HG03103 (cell line): ENCODE measurements around the gene PPP4R3B.
"Not testable (repeated sequence)": the region's sequence is repeated elsewhere in the genome, so short reads cannot be mapped to it uniquely, and the experiment has no call there.

Source experiments
- ATAC-seq: cut with Tn5 transposase; IDR thresholded peaks from one replicate; pipeline ENCODE4 v1.9.1; 2021; ENCODE audit warnings: low read depth; ENCODE audit not compliant: unreplicated experiment

PPP4R3B gene

DNA sequence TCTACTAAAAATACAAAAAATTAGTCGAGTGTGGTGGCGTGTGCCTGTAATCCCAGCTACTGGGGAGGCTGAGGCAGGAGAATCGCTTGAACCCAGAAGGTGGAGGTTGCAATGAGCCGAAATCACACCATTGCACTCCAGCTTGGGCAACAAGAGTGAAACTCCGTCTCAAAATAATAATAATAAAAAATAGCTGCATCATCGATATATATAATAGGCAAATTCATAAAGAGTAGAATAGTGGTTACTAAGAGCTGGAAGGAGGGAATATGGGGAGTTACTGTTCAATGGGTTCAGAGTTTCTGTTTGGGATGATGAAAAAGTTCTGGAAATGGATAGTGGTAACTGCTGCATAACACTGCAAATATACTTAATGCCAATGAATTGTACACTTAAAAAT, 20.6 kb downstream of the PPP4R3B start:
- ATAC-seq, result not testable (repeated sequence)

DNA sequence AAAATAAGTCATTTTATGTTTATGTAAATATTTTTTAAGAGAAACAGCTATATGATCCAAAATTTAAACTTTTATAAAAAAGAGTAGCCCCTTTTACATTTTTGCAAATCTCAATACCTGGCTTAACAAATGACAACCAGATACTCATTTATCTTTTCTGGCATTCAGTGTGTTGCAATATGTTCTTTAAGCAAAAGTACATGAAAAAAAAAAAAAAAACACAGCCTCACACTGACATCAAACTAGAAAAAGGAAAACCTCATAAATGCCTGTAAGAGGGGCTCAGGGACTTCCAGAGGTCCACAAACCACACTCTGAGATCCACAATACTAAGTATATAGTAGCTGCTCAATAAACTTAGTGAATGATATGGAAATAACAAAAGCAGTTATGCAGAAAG, 21.9 kb downstream of the PPP4R3B start:
- no peak for ATAC-seq

DNA sequence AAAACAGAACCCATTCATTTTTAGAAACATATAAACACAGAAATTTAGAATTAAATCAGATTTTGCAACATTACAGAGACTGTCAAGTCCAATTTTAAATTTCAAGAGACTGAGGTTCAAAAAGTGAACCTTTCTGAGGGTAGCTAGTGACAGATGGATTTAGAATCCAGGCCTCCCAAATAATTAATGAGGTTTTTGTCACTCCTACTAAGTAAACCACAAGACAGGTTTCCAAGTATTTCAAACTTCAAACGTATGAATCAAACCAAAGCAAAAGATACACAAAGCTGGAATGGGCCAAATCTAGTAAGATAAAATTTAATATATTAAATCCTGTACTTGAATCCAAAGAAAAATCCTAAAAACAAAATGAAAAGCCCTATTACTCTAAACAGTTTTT, 25.3 kb downstream of the PPP4R3B start:
- no peak for ATAC-seq

DNA sequence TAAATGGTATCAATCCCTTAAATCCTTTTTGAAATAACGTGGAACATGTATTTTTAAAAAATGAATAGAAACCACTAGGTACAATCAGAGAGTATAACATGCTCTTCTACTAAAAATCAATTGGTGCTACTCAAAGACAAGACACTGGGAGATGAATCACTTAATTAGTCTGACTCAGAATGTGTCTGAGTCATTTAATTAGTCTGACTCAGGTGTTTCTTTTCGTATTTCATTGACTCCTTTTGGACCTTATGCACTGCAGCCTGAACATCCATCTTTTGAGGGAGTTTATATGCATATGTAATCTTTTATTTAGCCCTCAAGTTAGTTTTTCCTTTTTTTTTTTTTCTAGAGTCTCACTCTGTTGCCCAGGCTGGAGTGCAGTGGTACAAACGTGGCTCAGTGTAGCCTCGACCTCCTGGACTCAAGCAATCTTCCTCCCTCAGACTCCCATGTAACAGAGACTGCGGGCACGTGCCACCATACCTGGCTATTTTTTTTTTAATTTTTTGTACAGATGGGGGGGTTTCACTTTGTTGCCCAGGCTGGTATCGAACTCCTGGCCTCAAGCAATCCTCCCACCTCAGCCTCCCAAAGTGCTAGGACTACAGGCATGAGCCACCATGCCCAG, 26.5 kb downstream of the PPP4R3B start:
- no peak for ATAC-seq

DNA sequence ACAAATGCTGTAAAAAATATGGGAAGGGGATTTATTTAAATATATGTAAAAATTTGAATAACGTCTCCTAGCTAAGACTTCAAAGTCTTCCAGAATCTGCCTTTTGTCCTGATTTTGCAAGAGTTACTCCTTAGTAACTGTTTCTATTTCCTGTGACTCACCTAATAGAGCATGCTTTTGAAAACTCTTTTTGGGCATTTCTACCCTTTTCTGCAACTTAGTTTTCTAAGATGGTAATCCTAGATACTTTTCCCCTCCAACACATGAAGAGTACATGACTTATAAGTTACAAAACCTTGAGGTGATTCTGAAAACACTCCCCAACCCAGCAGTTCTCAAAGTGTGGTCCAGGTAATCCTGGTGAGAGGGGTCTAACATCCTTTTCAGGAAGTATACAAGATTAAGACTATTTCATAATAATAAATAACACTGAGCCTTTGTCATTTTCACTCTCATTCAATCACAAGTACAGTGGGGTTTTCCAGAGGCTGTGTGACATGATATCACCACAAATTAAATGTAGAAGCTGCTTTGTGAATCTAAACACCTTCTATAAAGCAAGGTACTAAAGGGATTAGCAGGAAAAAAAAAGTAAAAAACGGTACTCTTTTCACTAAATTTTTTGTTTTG, 31.9 kb downstream of the PPP4R3B start:
- no peak for ATAC-seq

DNA sequence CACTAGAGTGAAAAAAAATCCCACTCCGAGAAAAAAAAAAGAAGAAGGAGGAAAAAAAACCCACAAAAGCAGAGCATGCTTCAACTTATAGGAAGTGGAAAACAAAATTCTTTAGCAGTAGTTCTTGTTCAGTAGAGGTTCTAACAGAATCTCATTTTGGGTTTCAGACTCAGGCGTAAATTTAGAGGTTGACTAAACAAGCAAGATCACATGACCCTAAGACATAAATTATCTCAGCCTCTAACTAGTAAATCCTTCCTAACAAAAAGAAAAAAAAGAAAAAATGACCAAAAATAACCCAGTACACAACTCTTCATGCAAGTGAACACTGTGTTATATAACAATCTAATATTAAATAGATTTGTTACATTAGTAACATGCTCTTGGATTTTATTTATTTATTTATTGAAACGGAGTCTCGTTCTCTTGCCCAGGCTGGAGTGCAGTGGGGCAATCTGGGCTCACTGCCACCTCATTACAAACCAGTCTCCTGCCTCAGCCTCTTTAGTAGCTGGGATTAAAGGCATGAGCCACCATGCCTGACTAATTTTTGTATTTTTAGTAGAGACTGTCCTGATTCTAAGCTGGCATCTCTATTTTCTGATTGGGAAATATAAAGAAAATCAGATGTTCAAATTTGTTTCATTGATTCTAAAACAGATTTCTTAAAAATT, 35.4 kb downstream of the PPP4R3B start:
- ATAC-seq, result no peak

DNA sequence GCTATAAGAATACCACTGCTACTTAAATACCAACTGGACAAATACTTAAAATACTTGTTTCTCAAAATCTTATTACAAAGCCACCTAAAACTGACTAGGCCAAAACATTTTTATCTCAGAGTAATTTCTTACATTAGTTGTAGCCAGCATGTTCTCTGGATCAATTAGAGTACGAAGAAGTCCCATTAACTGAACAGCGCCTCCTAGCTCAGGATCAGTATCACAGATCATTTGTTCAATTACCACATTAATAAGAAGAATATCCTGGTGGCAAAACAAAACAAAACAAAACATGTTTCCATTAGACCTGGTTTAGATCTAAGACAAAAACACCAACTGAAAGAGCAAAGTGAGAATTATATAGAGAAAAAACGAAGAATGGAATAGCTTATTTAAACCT, 36.0 kb downstream of the PPP4R3B start:
- ATAC-seq, result no peak

DNA sequence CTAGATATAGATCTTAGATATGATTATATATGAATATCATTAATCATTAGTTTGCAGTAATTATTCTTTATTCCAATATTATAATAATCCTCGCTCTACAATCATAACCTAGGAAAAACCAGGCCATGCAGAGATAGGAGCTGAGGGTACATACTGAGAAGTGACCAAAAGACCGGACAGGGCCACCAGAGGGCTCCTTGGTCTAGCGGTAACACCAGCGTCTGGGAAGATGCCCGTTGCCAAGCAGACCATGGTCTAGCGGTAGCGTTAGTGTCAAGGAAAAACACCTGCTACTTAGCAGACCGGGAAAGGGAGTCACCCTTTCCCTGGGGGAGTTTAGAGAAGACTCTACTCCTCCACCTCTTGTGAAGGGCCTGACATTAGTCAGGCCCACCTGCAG, 48.4 kb downstream of the PPP4R3B start:
- not testable (repeated sequence) for ATAC-seq

DNA sequence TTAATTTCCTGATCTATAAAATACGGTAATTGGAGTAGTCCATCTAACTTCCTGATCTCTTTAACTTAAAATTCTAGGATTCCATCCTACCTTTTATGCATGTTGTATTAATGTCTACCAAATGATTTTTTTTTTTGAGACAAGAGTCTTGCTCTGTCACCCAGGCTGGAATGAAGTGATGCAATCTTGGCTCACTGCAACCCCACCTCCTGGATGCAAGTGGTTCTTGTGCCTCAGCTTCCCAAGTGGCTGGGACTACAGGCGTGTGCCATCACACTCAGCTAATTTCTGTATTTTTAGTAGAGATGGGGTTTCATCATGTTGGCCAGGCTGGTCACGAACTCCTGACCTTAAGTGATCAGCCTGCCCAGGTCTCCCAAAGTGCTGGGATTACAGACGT, 50.1 kb downstream of the PPP4R3B start:
- ATAC-seq, result no peak

DNA sequence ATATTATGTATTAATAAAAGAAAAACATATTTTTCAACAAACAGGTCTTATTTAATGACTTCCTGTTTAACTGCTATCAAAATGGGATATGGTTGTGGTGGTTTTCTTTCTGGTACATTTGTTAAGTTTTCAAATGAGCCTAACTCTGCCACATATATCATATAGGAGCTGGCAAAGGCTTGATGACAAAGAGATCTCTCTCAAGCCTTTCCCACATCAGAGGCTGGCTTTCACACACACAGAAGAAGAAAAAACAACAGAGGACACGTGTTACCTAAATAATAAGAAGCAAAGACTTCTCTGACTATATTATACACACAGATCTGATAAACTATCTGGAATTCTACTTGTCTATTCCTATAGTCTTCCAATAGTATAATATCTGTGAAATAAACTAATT, 51.8 kb downstream of the PPP4R3B start:
- ATAC-seq, result no peak

DNA sequence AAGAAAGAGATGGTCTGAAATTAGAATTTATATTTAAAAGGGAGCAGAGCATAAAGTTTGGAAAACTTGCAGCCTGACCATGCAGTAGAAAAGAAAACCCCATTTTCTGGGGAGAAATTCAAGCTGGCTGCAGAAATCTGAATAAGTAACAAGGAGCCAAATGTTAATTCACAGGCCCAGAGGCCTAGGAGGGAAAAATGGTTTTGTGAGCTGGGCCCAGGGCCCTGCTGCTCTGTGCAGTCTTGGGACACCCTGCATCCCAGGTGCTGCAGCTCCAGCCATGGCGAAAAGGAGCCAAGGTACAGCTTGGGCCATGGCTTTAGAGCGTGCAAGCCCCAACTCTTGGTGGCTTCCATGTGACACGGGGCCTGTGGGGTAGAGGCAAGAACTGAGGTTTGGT, 56.6 kb downstream of the PPP4R3B start:
- no peak for ATAC-seq

DNA sequence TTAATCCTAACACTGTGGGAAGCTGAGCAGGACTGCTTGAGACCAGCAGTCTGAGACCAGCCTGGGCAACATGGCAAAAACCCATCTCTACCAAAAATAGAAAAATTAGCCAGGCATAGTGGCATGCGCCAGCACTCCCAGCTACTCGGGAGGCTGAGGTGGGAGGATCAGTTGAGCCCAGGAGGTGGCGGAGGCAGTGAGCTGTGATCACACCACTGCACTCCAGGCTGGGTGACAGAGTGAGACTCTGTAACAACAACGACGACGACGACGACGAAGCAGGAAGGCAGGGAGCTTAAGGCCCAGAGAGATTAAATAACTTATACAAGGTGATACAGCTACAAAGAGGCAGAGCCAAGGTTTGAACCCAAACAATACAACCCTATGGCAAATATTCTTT, 60.6 kb downstream of the PPP4R3B start:
- no peak for ATAC-seq

DNA sequence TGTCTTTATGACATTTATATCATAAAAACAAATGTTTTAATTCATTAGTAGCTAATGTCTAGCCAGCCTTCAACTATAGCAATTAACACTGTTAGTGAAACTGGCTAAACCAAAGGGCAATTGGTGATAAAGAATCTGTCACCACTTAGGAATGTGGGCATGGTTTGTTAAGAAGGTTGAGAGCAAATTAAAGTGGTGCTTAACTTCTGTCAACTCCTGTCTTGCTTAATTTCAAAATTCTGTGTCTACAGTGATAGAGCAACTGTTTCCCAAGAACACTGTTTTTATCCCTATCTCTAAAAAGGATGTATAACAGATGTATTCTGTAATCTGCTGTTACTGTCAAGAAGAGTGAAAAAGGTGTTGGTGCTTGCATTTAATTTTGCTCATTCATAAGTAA, 61.4 kb downstream of the PPP4R3B start:
- no peak for ATAC-seq

DNA sequence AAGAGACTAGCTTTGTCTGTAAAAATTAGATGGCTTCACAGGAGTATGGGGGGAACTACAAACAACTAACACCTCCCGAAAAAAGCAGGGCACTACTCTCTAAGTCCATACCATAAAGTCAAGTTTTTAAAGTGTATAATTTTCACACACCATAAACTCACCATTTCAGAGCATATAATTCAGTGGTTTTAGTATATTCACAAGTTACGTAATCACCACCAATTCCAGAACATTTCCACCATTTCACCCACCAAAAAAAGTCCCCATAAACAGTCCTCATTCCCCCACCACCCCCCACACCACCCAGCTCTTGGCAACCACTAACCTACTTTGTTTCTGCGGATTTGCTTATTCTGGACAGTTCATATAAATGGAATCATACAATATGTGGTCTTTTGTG, 64.1 kb downstream of the PPP4R3B start:
- no peak for ATAC-seq

DNA sequence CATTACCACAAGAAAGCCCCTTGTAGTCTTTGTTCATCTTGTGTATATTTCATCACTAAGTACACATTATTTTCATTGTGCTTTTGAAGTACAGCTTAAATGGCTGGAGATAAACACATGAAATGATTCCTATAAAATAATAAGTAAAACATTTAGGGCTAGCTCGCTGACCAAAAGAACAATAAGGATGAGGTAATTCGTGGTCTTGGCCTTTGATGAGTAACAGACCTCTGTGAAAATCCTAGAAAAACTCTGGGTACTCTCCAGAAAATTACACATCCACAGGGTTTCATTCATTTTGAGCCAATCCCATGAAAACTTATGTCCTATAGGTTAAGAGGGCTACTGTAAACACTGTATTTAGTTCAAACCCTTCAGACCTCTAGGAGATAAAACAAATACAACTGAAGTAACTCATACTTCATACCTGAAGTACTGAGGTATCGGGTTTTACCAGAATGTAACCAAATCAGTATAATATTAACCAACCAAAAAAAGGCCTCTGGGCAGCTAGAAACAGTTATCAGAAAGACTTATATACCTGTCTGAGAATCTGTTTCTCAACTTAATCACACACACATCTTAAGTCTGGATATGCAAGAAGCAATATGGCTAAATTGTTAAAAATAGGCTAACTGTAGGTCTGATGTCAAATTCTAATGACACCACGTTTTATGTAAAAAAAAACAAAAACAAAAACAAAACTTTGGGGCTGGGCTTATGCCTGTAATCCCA, 66.9 kb downstream of the PPP4R3B start:
- ATAC-seq, result no peak

DNA sequence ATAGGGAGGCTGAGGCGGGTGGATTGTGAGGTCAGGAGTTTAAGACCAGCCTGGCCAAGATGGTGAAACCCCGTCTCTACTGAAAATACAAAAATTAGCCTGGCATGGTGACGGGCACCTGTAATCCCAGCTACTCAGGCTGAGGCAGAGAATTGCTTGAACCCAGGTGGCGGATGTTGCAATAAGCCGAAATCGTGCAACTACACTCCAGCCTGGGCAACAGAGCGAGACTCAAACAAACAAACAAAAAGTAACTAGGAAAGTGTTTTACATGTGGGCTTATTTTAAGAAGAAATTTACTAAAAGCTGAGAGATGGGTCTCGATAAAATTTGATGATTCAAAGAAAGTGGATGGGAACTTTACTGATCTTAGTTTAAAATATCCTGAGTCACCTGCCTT, 69.7 kb downstream of the PPP4R3B start:
- not testable (repeated sequence) for ATAC-seq

DNA sequence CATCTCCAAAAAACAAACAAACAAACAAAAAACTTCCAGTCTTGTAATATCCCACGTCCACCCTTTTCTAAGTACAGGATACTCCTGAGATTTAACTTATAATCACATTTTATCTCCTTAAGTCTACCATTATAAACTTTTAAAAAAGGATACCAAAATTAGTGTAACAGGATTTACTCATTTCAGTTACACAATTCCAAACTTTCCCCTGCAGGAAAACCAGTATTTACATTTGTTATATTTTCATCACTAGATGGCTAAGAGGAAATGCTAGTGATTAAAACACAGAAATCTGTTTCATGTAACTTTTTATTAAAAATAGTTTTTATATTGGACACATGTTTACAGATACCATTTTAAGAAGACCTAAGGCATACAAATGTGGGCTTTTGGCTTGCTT, 70.4 kb downstream of the PPP4R3B start:
- ATAC-seq, result no peak

DNA sequence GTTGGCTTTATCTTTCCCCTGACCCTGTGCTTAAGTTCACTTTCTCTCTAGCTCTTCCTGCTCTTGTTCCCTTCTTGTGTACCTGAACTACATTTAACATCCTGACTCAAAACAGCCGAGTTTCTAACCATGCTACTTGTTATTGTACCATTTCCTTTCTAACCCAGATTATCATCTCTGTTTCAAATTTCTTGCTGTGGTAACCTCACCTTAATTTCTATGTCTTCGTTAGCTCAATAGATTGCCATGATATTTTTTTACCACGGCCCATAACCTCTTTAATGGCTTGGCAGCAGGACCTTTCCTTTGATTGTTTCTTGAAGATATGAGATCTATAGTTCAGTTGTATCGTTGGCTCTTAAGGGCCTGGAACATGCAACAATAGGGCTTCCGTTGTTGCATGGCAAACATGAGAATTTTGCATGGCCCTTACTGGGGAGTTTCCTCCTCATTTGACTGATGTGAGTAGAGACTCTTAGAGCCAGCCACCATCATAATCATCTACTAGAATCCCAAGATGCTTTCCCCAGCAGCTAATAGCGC, 86.8 kb downstream of the PPP4R3B start:
- ATAC-seq, result no peak

DNA sequence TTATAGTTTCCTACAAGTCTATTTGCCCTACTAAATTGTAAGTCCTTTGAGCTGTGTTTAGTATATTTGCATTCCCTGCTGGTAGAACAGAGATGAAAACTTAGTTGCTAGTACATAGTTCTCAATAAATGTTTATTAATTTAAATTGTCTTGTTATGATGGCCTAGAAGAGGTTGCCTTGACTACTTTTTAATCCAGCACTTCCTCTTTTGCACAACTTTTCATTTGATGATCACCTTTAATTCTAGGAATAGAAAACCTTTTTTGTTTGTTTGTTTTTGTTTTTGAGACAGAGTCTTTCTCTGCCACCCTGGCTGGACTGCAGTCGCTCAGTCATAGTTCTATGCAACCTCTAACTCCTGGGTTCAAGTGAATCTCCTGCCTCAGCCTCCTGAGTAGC, 91.2 kb downstream of the PPP4R3B start:
- ATAC-seq, result no peak

DNA sequence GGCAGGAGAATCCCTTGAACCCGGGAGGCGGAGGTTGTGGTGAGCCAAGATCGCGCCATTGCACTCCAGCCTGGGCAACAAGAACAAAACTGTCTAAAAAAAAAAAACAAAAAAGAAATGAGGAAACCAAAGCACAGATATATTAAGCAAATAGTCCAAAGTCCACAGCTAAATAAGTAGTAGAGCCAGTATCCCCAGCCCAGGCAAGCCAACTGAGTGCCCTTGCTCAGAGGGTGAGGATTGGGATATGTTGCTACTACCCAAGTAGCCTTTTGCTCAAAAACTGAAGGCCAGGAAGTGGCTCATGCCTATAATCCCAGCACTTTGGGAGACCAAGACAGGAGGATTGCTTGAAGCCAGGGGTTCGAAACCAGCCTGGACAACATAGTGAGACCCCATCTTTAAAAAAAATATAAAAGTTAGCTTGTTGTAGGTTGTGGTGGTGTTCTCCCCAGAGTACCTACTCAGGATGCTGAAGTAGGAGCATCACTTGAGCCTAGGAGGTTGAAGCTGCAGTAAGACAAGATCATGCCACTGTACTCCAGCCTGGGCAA, 92.5 kb downstream of the PPP4R3B start:
- ATAC-seq, result no peak
